Measurements from ENCODE around the gene SFT2D3. TPM values are rescaled to one million over a fixed set of nuclear protein-coding genes. Genes with fewer than 3 reads are reported as not detected.

Gene SFT2D3
- total and polyA plus RNA-seq, 2 donors (not counting 1 experiment from before 2014, with no cell fraction given), result 3.5 to 14.2 TPM

- no peak overlapping the region for H3K4me2 ChIP-seq (replicated peaks; ENCODE audit: low read depth, low read length, poor library complexity, severe bottlenecking)
- CTCF ChIA-PET, result interaction anchor here (1.0 to 2.1 kb wide), 2 partner anchors 9 to 115 kb away, joined by 3 to 10 read pairs; no protein-coding TSS in a partner anchor
- peaks cover 25% of the 10 kb centered on the region for H3K4me1 Mint-ChIP-seq
- H3K79me2 ChIP-seq (ENCODE audit: control insufficient read depth, insufficient read depth, low read length), result peaks cover 43% of the 10 kb centered on the region
- WGBS (ENCODE audit: insufficient coverage), result 97% methylated on average over 14 of the region's 14 CpGs
- H3K27ac ChIP-seq (ENCODE audit: low read length in 2 of 2), result no peak overlapping the region
- no peaks in the 10 kb centered on the region for H3K27me3 ChIP-seq (replicated peaks in 1 of 4; ENCODE audit: control extremely low read depth in 1 of 4, control insufficient read depth in 3 of 4, insufficient read depth in 4 of 4, low read length in 3 of 4)
- no peak overlapping the region for H3K4me3 Mint-ChIP-seq
- H3K27me3 Mint-ChIP-seq, result no peaks in the 10 kb centered on the region
- H3K36me3 ChIP-seq (replicated peaks in 1 of 2; ENCODE audit: control extremely low read depth in 1 of 2, control insufficient read depth in 1 of 2, extremely low read depth in 1 of 2, insufficient read depth in 2 of 2, low read length in 1 of 2), result peaks cover 0 to 61% of the 10 kb centered on the region in 2 experiments
- intact Hi-C loops (cut with micrococcal nuclease), result loop anchor here (10.0 kb wide), 1 partner anchor 622 kb away; no protein-coding TSS in a partner anchor
- TF ChIP-seq CTCF (IDR thresholded peaks at IDR 0.05) (no peak), EZH2 (IDR thresholded peaks at IDR 0.05; ENCODE audit: borderline replicate concordance, insufficient read depth, low read depth, low read length, poor library complexity, severe bottlenecking) (no peak)
- ATAC-seq (ENCODE audit: low read depth) (no peak), DNase-seq (no peak)
- H3K9ac ChIP-seq (ENCODE audit: low read length), result no peak overlapping the region
- POLR2A ChIA-PET, result no interaction called here
- no peak overlapping the region for H3K4me3 ChIP-seq (ENCODE audit: control extremely low read depth in 1 of 5, extremely low read depth in 1 of 5, insufficient read depth in 1 of 5, low read depth in 2 of 5, low read length in 4 of 5)
- H3K9me3 ChIP-seq (ENCODE audit: control extremely low read depth in 1 of 3, control insufficient read depth in 2 of 3, insufficient read depth in 1 of 3, low read length in 2 of 3), result no peaks in the 10 kb centered on the region
- H3K27ac Mint-ChIP-seq, result no peak overlapping the region
- no peak overlapping the region for H2AFZ ChIP-seq (ENCODE audit: insufficient read depth, low read depth, low read length, poor library complexity, severe bottlenecking)
- no peaks in the 10 kb centered on the region for H3K9me3 Mint-ChIP-seq (ENCODE audit: insufficient read depth)
- peaks cover 19 to 22% of the 10 kb centered on the region in 2 donors for H3K4me1 ChIP-seq (ENCODE audit: control insufficient read depth in 2 of 2, insufficient read depth in 2 of 2, low read length in 2 of 2)
- H4K20me1 ChIP-seq (ENCODE audit: control insufficient read depth, insufficient read depth, low read length, poor library complexity, severe bottlenecking), result peaks cover 37% of the 10 kb centered on the region
Observed at GRCh38 chr2:127706215-127706990, 5.1 kb downstream of the SFT2D3 start.
